ENCODE data around the gene YJU2. TPM values are rescaled to one million over a fixed set of nuclear protein-coding genes. Genes with fewer than 3 reads are reported as not detected.
"Not testable (repeated sequence)": the region's sequence is repeated elsewhere in the genome, so short reads cannot be mapped to it uniquely, and the experiment has no call there.

The YJU2 gene
- total RNA-seq, 4 donors from 2014 or later, result 9.6 to 24.3 (median 17.1) TPM

DNA sequence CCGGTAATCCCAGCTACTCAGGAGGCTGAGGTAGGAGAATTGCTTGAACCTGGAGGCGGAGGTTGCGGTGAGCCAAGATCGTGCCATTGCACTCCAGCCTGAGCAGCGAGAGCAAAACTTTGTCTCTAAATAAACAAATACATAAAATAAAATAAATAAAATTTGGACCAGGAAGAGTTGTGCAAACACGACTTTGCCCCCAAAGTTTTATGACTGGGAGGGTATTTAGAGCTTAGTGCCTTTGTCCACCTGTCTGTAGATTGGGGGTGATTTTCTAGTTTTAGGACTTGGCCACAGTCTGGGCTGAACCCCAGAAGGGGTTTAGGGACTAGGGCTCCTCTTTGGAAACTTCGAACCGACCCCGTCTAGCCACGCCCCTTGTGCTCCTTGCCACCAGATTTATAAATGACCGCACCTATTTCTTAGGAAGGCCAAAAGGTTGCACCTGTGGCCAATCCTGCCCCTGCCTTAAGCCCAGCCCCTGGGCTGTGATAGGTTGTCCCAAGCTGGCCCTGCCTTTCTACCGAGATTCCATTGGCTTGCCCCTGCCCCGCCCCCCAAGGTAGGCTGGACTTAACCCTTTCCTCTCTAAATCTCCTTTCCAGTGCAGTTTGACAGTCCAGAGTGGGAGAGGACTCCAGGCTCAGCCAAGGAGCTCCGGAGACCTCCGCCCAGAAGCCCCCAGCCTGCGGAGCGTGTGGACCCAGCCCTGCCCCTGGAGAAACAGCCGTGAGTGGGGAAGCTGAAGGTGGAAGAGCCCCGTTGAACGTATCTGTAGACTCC lies 37.5 kb downstream of the YJU2 start:
- H3K36me3 ChIP-seq, result no peaks in the 10 kb centered on the region
- WGBS, 2 donors (ENCODE audit: low coverage in 1 of 2), result 20 to 27% methylated on average over 1 to 20 of the region's 20 CpGs
- TF ChIP-seq POLR2A (IDR thresholded peaks at IDR 0.05), result peak; percentile 62
- TF ChIP-seq POLR2AphosphoS5 (IDR thresholded peaks at IDR 0.05), result peak; percentile 21 to 63 (median 60)
- TF ChIP-seq, protein P1, sequence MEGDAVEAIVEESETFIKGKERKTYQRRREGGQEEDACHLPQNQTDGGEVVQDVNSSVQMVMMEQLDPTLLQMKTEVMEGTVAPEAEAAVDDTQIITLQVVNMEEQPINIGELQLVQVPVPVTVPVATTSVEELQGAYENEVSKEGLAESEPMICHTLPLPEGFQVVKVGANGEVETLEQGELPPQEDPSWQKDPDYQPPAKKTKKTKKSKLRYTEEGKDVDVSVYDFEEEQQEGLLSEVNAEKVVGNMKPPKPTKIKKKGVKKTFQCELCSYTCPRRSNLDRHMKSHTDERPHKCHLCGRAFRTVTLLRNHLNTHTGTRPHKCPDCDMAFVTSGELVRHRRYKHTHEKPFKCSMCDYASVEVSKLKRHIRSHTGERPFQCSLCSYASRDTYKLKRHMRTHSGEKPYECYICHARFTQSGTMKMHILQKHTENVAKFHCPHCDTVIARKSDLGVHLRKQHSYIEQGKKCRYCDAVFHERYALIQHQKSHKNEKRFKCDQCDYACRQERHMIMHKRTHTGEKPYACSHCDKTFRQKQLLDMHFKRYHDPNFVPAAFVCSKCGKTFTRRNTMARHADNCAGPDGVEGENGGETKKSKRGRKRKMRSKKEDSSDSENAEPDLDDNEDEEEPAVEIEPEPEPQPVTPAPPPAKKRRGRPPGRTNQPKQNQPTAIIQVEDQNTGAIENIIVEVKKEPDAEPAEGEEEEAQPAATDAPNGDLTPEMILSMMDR (IDR thresholded peaks at IDR 0.05), result no peak
- peaks cover 0 to 23% (median 13%) of the 10 kb centered on the region in 4 donors for H3K4me1 ChIP-seq
- intact Hi-C loops (cut with DNase I; ENCODE audit: low total_unique reads) (no loop called here), in situ Hi-C loops (cut with MboI; ENCODE audit: low pct_ligation_motif_present in 1 of 4, low pct_unique_long_range_greater_than_20kb in 1 of 4, low sequenced_read_pairs in 3 of 4) (no loop called here)
- peak overlapping the region; percentile 69 to 87 (median 78) for H3K27ac ChIP-seq
- H3K9me3 ChIP-seq, result no peaks in the 10 kb centered on the region
- H3K4me3 ChIP-seq, result peak overlapping the region in 3 of 4 donors; percentile 32 to 63 (median 61)
- peaks cover 45% of the 10 kb centered on the region for H3K27me3 ChIP-seq
- peak; percentile 90 for DNase-seq

DNA sequence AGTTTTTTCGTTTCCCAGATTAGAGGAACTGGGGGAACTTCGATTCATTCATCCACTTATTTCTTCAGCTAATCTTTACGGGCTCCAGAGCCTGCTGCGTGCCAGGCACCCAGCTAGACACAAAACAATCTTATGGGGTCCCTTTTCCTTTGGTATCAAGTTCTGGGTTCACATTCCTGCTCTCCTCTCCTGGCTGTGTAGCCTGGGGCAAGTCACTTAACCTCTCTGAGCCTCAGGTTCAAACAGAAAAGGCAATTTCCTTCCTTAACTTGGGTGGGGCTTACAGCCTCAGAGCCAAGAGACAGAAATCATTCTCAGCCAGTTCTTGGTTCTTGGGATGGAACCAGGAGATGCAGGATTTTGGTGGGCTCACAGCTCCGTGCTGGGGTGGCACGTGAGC lies 38.1 kb downstream of the YJU2 start:
- TF ChIP-seq EP300 (IDR thresholded peaks at IDR 0.05; ENCODE audit: low read depth) (no peak), POLR2AphosphoS5 (IDR thresholded peaks at IDR 0.05) (no peak), POLR2A (IDR thresholded peaks at IDR 0.05) (no peak)
- TF ChIP-seq, protein P1 (IDR thresholded peaks at IDR 0.05), result no peak
- Histone ChIP-seq H3K36me3 (no peaks in the 10 kb centered on the region), H3K4me3 (peak overlapping the region in 3 of 4 donors; percentile 32 to 63 (median 61)), H3K27ac (peak overlapping the region; percentile 69 to 87 (median 78)), H3K9me3 (no peaks in the 10 kb centered on the region), H3K27me3 (peaks cover 39% of the 10 kb centered on the region), H3K4me1 (peaks cover 0 to 17% (median 7%) of the 10 kb centered on the region in 4 donors)
- 26 to 36% methylated on average over 4 to 6 of the region's 6 CpGs for WGBS, 2 donors (ENCODE audit: low coverage in 1 of 2)
- in situ Hi-C loops (cut with MboI; ENCODE audit: low pct_ligation_motif_present in 1 of 4, low pct_unique_long_range_greater_than_20kb in 1 of 4, low sequenced_read_pairs in 3 of 4) (no loop called here), intact Hi-C loops (cut with DNase I; ENCODE audit: low total_unique reads) (no loop called here)
- no peak for DNase-seq

DNA sequence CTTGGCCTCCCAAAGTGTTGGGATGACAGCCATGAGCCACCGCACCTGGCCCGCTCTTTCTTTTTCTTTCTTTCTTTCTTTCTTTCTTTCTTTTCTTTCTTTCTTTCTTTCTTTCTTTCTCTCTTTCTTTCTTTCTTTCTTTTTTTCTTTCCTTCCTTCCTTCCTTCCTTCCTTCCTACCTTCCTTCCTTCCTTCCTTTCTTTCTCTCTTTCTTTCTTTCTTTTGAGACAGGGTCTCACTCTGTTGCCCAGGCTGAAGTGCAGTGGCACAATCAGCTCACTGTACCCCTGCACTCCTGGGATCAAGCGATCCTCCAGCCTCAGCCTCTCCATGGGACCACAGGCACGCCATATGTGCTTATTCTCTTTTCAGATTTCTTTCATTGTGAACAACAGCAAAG lies 39.3 kb downstream of the YJU2 start:
- intact Hi-C loops (cut with DNase I; ENCODE audit: low total_unique reads), result not testable (repeated sequence)
- peaks cover 27% of the 10 kb centered on the region for H3K27me3 ChIP-seq

DNA sequence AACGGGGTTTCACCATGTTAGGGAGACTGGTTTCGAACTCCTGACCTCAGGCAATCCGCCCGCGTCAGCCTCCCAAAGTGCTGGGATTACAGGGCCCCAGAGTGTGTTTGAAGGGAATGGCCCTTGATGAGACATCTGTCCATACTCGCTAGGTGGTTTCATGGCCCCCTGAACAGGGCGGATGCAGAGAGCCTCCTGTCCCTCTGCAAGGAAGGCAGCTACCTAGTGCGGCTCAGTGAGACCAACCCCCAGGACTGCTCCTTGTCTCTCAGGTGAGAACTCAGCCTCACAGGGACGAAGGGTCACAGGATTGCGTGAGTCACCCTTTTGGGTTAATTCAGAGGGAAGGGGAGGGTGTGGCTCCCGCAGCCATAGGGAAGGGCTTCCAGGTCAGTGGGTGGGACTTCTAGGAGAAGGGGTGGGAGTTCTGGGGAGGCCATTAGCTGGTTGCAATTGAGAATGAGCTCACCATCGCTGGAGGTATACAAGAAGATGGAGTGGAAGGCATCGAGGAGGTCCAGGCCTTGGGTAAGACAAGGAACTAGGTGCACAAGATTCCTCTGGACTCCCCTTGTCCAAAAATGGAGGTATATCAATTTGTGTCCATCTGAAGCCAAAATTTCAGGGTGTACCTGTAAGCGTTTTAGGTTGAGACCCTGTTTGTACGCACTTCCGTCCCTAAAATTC lies 41.4 kb downstream of the YJU2 start:
- intact Hi-C loops (cut with DNase I; ENCODE audit: low total_unique reads), result no loop called here
- Histone ChIP-seq H3K36me3 (no peaks in the 10 kb centered on the region), H3K4me1 (peaks cover 0 to 13% (median 7%) of the 10 kb centered on the region in 4 donors), H3K9me3 (no peaks in the 10 kb centered on the region), H3K4me3 (no peak overlapping the region), H3K27me3 (peaks cover 8% of the 10 kb centered on the region), H3K27ac (no peak overlapping the region)
- TF ChIP-seq POLR2AphosphoS5 (IDR thresholded peaks at IDR 0.05) (no peak), POLR2A (IDR thresholded peaks at IDR 0.05) (no peak), EP300 (IDR thresholded peaks at IDR 0.05; ENCODE audit: low read depth) (no peak)
- TF ChIP-seq, protein P1 (IDR thresholded peaks at IDR 0.05), result no peak
- no peak for DNase-seq
- in situ Hi-C loops (cut with MboI; ENCODE audit: low pct_ligation_motif_present in 1 of 4, low pct_unique_long_range_greater_than_20kb in 1 of 4, low sequenced_read_pairs in 3 of 4), result no loop called here
- 80 to 84% methylated on average over 8 to 16 of the region's 16 CpGs for WGBS, 2 donors (ENCODE audit: low coverage in 1 of 2)

More for the DNA sequence above, 39.3 kb downstream of the YJU2 start:
- in situ Hi-C loops (cut with MboI; ENCODE audit: low pct_ligation_motif_present in 1 of 4, low pct_unique_long_range_greater_than_20kb in 1 of 4, low sequenced_read_pairs in 3 of 4); H3K36me3 ChIP-seq; H3K9me3 ChIP-seq; H3K27ac ChIP-seq; H3K4me3 ChIP-seq; DNase-seq: not testable (repeated sequence)
- WGBS, 2 donors (ENCODE audit: low coverage in 1 of 2), result 95% methylated on average over 4 of the region's 4 CpGs; no CpG with 5 or more reads in 1 of the 2 donors
- peaks cover 0 to 13% (median 7%) of the 10 kb centered on the region in 4 donors for H3K4me1 ChIP-seq

All from transverse colon (tissue), 4 donors.